Kidney (tissue), 14 donors: ENCODE results near the gene FZD7. TPM values are rescaled to one million over a fixed set of nuclear protein-coding genes. Genes with fewer than 3 reads are reported as not detected.

Source experiments
- DNase-seq, 5 donors: peaks; one replicate each; pipeline ENCODE4 v3.0.0-alpha.2; 2013 to 2020
- FAIRE-seq: peaks from 2 replicates; lab custom pipeline; 2012; peaks lifted over from hg19 to GRCh38; lab: Jason Lieb, UNC
- H3K27ac ChIP-seq, 2 donors: one replicate each; pipeline ENCODE4 v1.7.0; 2013; ENCODE audit warnings: low read depth in 2 of 2, low read length in 2 of 2, inconsistent platforms in 1 of 2
- H3K27me3 ChIP-seq: one replicate; pipeline ENCODE4 v1.7.1; 2013; ENCODE audit warnings: low read length, inconsistent platforms; ENCODE audit not compliant: control insufficient read depth, insufficient read depth
- H3K36me3 ChIP-seq, 3 donors: one replicate each; pipeline versions ENCODE4 v1.7.0 to v1.7.1; 2013; ENCODE audit warnings: low read length in 3 of 3, control low read depth in 1 of 3, inconsistent platforms in 1 of 3; ENCODE audit not compliant: insufficient read depth in 3 of 3, control insufficient read depth in 2 of 3
- H3K4me1 ChIP-seq, 3 donors: one replicate each; pipeline versions ENCODE4 v1.7.0 to v1.7.1; 2013; ENCODE audit warnings: low read length in 3 of 3, inconsistent platforms in 1 of 3, low read depth in 1 of 3; ENCODE audit not compliant: control insufficient read depth in 2 of 3, insufficient read depth in 2 of 3
- H3K4me3 ChIP-seq, 3 donors: one replicate each; pipeline versions ENCODE4 v1.7.0 to v1.8.1; 2013; ENCODE audit warnings: low read length in 3 of 3, control low read depth in 1 of 3, inconsistent platforms in 1 of 3
- H3K9ac ChIP-seq, 3 donors: one replicate each; pipeline versions ENCODE4 v1.7.0 to v1.7.1; 2013; ENCODE audit warnings: low read length in 3 of 3, control low read depth in 1 of 3, inconsistent platforms in 1 of 3
- H3K9me3 ChIP-seq, 3 donors: one replicate each; pipeline versions ENCODE4 v1.7.0 to v1.7.1; 2013; ENCODE audit warnings: low read length in 3 of 3, control low read depth in 1 of 3, inconsistent platforms in 1 of 3; ENCODE audit not compliant: control insufficient read depth in 2 of 3, insufficient read depth in 1 of 3
- intact Hi-C: fragments of 100-400 bp; cut with DNase I; formaldehyde crosslinking; loops from one replicate; pipeline ENCODE4 v1.11.1; 2022
- polyA plus RNA-seq: library from polyadenylated mRNA; stranded (reverse); fragments of 350-450 nt; fragmentation: Illumina TruSeq; extraction: RNeasy Lipid Tissue Mini Kit (QIAGEN cat#74804); gene quantifications from one replicate; pipeline ENCODE4 v1.2.3, GENCODE V29; 2014; ENCODE audit warnings: low read depth, low replicate concordance; ENCODE audit not compliant: insufficient read depth
- total RNA-seq: library from RNA; stranded (reverse); fragmentation: NEBNext Ultra II Directional; extraction: Animal tissue kit (Norgen Biotek cat#: 25700); gene quantifications from one replicate; pipeline ENCODE4 v1.2.1, GENCODE V29; 2021
- TF ChIP-seq, protein P1 (sequence below): IDR thresholded peaks from 3 replicates; pipeline ENCODE4 v1.5.1; 2012; ENCODE audit warnings: mild to moderate bottlenecking, moderate library complexity, borderline replicate concordance; ENCODE audit not compliant: insufficient read depth; ENCODE audit errors: extremely low read depth
- donor health status: control.
- donor health status: control.
- donor health status: control.
- donor health status: control.
- donor health status: control.
- donor health status: DM: yes; HTN: yes; CAD: no.
- donor health status: Normal renal cell carcinoma (clear cell type).

FZD7 gene
- total and polyA plus RNA-seq, 2 donors from 2014 or later, result 5.6 to 14.0 TPM

DNA sequence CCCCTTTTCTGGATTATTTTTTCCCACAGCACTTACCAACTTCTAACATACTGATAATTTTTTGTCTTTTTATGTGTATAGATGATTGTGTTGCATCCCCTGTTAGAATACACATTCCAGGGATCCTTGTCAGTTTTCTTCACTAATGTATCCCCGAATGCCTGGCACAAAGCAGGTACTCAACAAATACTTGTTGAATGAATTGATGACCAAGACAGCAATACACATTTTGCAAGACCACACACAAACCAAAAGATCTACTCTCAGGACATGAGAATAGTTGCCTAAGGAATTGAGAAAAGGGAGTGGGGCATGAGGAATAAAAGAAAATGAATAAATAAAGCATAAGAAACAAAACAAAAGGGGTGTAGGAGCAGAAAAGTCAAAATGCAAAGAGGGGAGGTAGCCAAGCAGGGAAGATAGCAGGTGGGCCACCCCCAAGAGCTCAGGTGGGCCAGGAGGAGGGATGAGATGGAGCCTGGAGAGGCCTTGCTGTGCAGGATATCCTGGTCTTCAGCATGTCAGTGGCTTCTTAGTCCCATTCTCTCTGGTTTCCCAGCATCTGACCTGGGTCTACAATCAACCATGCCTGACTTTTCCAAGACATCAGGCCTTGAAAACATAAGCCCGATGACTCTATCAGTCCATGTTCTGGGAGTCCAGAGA, 38.5 kb upstream of the FZD7 start:
- DNase-seq, result no peak
- Histone ChIP-seq H3K27ac (no peak overlapping the region), H3K9ac (no peak overlapping the region), H3K27me3 (no peaks in the 10 kb centered on the region), H3K36me3 (no peaks in the 10 kb centered on the region), H3K9me3 (no peaks in the 10 kb centered on the region), H3K4me1 (no peaks in the 10 kb centered on the region), H3K4me3 (no peak overlapping the region)
- intact Hi-C loops, result no loop called here
- TF ChIP-seq, protein P1, sequence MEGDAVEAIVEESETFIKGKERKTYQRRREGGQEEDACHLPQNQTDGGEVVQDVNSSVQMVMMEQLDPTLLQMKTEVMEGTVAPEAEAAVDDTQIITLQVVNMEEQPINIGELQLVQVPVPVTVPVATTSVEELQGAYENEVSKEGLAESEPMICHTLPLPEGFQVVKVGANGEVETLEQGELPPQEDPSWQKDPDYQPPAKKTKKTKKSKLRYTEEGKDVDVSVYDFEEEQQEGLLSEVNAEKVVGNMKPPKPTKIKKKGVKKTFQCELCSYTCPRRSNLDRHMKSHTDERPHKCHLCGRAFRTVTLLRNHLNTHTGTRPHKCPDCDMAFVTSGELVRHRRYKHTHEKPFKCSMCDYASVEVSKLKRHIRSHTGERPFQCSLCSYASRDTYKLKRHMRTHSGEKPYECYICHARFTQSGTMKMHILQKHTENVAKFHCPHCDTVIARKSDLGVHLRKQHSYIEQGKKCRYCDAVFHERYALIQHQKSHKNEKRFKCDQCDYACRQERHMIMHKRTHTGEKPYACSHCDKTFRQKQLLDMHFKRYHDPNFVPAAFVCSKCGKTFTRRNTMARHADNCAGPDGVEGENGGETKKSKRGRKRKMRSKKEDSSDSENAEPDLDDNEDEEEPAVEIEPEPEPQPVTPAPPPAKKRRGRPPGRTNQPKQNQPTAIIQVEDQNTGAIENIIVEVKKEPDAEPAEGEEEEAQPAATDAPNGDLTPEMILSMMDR, result no peak
- no peak for FAIRE-seq

DNA sequence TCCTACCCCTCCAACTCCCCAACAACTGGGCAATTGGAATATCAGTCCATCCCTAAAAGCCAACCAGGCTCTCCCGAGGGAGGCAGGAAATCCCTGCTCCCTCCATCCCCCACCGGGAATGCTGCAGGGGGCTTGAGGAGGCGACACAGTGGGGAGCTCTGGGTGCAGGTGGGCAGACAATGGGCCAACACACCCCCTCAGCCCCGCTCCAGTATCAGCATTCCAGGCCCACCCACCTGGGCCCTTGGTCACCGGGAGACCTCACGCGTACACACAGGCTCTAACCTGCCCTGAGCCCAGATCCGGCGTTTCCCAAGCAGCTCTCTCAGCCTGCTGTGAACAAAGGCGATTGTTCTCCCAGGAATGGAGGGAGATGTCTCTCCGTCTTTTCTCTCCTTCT, 37.6 kb upstream of the FZD7 start:
- DNase-seq (peak in 1 of 5 donors; percentile 39), FAIRE-seq (no peak)
- Histone ChIP-seq H3K36me3 (no peaks in the 10 kb centered on the region), H3K9me3 (no peaks in the 10 kb centered on the region), H3K27me3 (no peaks in the 10 kb centered on the region), H3K9ac (no peak overlapping the region), H3K27ac (no peak overlapping the region), H3K4me1 (no peaks in the 10 kb centered on the region), H3K4me3 (no peak overlapping the region)
- TF ChIP-seq, protein P1, result no peak
- intact Hi-C loops, result no loop called here

DNA sequence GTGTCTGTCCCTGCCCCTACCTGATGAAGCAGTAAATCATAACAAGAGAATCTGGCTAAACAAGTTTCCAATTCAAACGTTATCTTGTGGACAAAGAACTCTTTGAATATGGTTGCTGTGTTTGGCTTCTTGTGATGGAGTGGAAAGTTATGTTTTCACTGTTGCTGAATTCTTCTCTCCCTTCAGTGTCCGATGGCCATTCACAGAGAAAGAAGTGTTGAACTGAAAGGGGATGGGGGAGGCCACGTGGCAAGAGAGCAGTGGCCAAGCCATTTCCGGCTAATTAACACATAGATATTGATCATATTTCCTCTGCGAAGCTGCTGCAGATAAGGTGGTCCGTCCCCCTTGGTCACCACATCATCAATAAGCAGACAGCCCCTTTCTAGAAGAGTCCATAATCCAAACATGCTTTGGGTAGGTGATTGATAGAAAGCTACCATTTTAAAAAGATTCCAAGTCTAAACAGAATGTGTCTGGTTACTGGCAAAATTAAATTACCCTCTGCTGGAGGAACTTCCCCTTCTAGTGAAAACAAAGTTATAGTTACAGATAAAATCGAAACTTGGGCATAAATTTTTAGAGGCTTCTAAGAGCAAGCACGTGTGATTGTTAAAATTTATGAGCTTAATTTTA, 36.9 kb upstream of the FZD7 start:
- TF ChIP-seq, protein P1, result no peak
- FAIRE-seq, result no peak
- H3K4me3 ChIP-seq, result no peak overlapping the region

More for the DNA sequence above, 36.9 kb upstream of the FZD7 start:
- intact Hi-C loops, result no loop called here
- Histone ChIP-seq H3K36me3 (no peaks in the 10 kb centered on the region), H3K4me1 (no peaks in the 10 kb centered on the region), H3K9me3 (no peaks in the 10 kb centered on the region), H3K27ac (no peak overlapping the region), H3K9ac (no peak overlapping the region), H3K27me3 (no peaks in the 10 kb centered on the region)
- DNase-seq, result no peak
